Right renal cortex interstitium (tissue), 3 donors: Measurements from ENCODE around the gene ARSA. TPM values are rescaled to one million over a fixed set of nuclear protein-coding genes. Genes with fewer than 3 reads are reported as not detected.

Source experiments
- DNase-seq, 3 donors: peaks; one replicate each; pipeline ENCODE4 v3.0.0-alpha.2; 2013; ENCODE audit warnings: low read depth in 3 of 3, low spot score in 2 of 3
- polyA plus RNA-seq, 3 donors: library from polyadenylated mRNA; unstranded; fragments of 120-200 nt; gene quantifications; one replicate each; pipeline ENCODE4 v1.2.1, GENCODE V29; 2013; ENCODE audit not compliant: insufficient read length in 3 of 3

ARSA gene
- polyA plus RNA-seq, 3 donors, result 10.3 to 14.0 (median 11.0) TPM

DNA sequence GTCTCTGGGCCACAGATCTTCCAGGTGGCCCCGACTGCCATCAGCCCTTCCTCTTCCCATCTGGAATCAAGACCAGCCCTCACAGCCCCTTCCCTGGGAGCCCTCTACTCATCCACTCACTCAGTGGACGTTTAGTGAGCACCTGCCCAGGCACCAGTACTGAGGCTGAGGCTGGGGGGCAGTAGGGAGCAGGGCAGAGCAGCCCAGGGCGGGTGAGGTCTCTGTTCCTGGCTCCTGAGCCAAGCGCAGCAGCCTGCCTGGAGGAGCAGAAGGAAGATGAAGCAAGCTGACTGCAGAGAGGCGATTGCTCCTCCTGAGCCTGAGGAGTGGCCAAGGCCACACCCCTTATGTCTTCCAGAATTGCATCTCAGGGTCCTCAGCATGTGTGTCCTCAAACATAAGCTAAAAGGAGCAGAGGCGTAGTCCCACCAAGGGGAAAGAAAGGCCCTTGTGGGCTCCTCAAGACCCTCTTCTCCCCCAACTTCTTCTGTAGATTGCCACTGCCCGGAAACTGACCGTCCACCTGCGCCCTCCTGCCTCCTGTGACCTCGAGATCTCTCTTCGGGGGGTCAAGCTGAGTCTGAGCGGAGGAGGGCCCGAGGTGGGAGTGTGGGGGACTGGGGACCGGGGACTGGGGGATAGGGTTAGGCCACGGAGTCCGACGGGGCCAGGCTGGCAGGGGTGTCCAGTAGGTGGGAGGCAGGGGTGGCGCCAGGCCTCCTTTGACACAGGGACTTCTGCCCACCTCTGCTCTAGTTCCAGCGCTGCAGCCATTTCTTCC is 21.6 kb downstream of the ARSA start:
- DNase-seq, result no peak

DNA sequence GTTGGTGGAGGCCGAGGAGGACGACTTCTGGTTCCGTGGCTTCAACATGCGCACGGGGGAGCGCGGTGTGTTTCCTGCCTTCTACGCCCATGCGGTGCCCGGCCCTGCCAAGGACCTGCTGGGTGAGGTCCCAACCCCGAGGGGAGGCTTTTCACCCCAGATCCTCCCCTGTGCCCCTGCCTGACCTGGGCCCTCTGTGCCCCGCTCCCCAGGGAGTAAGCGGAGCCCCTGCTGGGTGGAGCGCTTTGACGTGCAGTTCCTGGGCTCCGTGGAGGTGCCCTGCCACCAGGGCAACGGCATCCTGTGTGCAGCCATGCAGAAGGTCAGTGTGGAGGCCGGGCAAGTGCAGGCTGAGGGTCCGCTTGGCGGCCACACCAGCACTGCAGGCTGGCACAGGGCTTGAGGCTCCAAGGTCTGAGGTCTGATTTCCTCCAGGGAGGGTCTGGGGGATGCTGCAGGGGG is 22.3 kb downstream of the ARSA start:
- no peak for DNase-seq

DNA sequence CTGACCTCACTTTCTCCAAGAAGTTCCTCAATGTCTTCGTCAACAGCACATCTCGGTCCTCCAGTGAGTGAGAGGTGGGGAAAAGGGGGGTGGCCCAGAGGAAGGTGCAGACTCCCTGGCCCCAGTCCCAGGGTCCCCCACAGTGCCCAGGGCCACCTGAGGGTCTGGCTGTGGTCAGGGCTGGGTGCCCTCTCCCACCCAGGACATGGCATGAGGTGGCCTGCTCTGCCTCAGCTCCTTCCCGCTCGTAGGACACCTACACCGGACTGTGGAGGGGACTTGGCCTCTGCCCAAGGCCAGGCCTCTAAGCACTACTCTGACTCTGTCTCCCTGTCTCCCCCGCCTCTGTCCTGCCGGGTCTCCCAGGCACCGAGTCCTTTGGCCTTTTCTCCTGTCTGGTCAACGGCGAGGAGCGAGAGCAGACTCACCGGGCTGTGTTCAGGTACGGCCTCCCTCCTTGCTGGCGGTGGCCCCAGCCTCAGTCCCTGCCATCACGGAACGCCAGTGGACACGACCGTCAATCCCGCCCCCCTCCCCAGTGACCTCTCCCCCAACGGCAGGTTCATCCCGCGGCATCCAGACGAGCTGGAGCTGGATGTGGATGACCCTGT is 22.8 kb downstream of the ARSA start:
- DNase-seq, result no peak

DNA sequence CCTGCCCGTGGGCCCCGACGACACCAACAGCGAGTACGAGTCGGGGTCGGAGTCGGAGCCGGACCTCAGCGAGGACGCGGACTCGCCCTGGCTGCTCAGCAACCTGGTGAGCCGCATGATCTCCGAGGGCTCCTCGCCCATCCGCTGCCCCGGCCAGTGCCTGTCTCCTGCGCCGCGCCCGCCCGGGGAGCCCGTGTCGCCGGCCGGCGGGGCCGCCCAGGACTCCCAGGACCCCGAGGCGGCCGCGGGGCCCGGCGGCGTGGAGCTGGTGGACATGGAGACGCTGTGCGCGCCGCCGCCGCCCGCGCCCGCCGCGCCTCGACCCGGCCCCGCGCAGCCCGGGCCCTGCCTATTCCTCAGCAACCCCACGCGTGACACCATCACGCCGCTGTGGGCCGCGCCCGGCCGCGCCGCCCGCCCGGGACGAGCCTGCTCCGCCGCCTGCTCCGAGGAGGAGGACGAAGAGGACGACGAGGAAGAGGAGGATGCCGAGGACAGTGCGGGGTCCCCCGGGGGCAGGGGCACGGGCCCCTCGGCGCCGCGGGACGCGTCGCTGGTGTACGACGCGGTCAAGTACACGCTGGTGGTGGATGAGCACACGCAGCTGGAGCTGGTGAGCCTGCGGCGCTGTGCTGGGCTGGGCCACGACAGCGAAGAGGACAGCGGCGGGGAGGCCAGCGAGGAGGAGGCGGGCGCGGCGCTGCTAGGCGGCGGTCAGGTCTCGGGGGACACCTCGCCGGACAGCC is 23.5 kb downstream of the ARSA start:
- no peak for DNase-seq

DNA sequence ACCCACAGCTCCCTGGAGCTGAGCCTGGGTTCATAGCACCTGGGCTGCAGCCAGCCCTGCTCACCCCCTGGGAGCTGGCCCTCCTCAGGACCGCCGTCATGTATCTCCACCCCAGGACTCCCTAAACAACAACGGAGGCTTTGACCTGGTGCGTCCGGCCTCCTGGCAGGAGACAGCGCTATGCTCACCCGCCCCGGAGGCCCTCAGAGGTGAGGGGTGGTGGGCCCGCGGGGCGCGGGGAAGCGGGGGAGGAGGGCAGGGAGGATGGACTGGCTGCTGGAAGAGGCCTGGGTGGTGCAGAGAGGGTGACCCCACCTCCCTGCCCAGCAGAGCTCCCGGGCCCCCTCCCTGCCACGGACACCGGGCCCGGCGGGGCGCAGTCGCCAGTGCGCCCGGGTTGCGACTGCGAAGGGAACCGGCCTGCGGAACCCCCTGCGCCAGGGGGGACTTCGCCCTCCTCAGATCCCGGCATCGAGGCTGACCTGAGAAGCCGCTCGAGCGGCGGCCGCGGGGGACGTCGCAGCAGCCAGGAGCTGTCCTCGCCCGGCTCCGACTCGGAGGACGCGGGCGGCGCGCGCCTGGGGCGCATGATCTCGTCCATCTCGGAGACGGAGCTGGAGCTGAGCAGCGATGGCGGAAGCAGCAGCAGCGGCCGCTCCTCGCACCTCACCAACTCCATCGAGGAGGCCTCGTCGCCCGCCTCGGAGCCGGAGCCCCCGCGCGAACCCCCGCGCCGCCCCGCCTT is 24.3 kb downstream of the ARSA start:
- DNase-seq, result no peak

DNA sequence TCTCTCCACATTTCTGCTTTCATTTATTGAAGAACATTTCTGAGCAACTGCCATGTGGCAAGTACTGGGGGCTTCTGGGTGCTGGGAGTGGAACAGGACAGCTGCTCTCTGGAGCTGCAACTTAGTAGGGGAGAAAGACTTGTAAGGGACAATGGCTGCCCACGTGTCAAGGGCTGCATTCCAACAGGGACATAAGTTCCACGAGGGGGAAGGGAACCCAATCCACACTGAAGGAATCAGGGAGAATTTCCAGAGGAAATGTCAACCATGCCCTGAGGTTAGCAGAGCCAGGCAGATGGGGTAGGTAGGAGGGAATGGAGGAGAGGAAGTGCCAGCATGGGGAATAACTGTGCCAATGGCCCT is 25.6 kb downstream of the ARSA start:
- no peak for DNase-seq

DNA sequence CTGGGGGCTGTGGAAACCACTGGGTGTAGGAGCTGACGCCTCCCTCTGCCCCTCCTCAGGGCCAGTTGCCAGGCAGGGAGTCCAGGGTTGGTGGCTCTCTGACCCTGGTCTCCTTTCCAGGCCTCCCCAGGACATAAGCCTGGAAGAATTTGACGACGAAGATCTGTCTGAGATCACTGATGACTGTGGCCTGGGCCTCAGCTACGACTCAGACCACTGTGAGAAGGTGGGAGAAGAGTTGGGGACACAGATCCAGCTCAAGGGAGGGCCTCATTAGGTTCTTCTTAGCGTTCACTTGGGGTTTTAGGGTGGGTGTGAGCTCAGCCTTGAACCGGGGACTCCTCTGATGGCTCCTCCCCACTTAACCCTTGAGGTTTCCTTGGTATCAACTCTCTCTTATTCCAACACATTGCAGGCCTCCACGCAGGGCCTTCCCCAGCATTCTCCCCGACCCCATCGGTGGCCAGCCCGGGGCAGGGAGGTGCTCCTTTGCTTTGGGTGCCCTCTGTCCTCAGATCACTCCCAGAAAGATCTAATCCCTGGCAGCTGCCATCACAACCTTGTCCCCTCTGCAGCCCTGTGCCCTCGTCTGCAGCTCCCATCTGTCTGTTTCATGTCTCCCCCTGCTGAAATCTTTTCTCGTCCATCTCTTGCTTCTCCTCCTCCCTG is 26.1 kb downstream of the ARSA start:
- no peak for DNase-seq

DNA sequence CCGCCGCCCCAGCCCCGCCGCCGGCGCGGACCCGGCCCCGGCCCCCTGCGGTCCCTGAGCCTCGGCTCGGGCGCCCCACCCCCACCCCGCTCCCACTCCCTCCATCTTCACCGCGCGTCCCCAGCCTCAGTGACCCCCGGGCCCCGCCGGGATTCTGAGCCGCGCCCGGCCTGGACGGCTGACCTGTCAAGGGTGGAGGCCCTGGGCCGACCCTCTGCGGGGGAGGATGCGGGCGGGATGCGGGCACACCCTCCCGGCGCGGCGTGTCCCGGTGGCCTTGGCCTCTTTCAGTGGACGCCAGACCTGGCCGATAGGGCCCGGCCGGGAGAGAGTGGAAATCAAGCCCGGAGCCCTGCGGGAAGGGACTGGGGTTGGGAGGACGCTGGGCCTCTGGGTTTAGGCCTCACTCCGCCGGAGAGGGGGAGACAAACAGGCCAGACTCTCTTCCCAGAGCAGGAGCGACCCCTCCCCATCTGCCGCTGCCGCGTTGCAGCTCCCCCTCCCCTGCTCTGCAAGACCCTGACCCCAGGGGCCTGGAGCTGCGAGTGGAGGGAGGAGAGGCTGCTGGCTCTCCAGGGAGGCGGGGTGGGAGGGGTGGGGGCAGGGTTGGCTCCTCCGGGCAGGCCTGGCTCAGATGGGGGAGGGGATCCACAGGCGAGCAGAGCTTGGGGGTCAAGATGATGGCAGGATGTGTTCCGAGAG is 26.8 kb downstream of the ARSA start:
- DNase-seq, result no peak

DNA sequence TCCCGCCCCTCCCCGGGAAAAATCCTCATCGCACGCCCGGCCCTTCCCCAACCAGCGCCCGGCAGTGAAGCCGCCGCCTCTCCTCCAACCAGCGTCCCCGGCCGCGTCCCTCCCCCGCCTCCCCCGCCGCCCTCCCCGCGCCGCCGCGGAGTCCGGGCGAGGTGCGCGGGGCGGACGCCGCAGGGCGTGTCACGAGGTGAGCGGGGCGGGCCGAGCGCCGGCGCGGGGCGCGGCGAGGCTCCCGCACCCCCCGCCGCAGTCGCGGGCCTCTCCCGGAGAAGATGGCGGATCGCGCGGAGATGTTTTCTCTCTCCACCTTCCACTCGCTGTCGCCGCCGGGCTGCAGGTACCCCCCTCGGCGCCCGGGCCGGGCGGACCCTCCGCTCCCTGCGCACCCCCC is 27.4 kb downstream of the ARSA start, which contains the start of gene MAPK8IP2:
Gene MAPK8IP2 (plus strand): TSS at position 256 of the 400 bp plus-strand sequence. CDS start 26 bp downstream, at position 282.
- no peak for DNase-seq

DNA sequence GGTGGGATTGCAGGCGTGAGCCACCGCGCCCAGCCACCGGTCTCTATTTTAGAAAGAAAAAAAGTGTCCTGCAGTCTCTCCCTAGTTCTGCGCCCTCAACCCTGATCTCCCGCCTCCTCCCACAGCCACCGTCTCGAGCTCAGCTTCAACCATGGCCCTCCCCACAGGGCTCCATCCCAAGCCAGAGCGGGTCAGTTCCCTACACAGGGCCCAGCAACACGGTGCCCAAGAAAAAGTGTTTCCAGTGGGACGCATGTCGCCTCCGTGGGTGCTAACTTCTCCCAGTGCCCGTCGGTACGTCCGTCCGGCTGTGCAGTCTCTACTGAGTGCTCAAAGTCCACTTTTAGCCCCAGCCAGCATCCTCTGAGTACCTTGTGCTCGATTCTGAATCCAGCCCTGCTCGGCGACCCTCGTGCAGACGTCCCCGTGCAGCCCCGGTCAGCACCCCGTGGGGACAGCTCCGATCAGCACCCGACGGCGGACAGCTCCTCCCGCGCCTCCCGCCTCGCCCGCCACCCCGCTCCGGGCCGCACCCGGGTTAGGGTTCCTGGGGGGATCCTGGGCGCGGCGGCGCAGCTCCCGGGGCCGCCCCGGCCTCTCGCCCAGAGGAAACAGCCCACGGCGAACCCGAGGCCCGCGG is 28.0 kb downstream of the ARSA start:
- DNase-seq, result no peak

DNA sequence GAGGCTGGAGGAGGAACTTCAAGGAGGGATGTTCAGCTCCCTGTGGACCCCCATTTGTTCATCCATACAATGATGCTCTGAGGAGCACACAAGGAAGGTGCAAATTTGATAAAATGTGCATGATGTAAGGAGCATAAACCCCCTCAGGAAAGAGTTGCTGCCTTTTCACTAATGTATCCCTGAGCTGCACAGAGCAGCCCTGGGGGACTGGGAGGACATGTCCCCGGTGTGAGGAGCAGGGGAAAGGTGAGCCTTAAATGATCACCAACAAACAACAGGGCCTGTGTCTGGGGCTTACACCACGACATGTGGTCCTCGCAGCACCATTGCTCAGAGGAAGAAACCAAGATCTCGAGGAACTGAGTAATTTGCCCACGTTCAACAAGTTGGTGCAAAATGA is 30.9 kb downstream of the ARSA start:
- DNase-seq, result no peak

DNA sequence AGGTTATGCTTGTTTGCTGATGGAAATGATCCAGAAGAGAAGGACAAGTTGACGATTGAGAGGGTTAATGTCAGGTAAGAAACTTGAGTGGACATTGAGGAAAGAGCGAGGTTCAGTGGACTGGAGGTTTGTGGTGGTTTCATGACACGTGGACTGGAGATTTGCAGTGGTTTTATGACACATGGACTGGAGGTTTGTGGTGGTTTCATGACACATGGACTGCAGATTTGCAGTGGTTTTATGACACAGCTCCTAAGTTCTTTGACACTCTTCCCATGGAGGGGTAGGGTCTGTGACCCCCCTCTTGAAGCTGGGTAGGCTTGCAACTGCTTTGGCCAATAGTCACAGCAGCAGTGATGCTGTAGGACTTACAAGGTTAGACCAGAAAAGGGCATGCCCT is 32.8 kb downstream of the ARSA start:
- no peak for DNase-seq

DNA sequence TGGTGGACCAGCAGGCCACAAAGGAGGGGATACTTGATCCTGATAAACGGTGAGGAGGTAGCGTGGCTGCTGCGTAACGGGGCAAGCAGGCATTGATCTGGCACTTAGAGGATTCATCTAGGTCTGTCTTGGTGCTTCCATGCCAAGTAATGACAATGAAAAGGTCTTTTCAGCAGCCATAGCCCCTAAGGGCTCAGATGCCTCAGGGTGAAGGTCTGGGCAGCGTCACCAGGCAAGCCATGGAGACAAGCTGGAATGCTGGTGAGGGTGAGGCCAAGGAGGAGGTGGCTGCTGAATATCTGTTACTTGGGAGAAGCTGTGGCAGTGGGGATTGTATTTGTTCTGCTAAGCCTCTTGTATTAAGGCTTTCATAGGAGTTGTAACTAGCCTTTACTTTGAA is 40.5 kb downstream of the ARSA start:
- no peak for DNase-seq

DNA sequence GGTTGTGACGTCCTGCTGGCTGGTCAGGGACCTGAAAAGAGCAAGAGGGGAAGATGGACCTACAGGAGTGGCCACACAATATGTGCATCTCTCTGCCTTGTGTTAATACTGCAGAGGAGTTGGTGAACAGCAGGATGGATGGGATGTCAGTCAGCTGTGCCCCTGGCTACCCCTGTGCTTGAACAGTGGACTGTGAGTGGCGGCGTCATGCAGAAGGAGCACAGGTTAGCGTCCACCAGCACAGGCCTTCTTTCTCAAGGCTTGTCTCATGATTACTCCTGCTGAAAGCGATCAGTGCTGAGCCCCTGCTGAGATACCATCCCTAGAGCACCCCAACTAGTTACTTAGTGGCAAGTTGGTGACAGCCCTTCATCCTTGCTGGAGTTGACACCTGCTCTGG is 41.5 kb downstream of the ARSA start:
- no peak for DNase-seq

DNA sequence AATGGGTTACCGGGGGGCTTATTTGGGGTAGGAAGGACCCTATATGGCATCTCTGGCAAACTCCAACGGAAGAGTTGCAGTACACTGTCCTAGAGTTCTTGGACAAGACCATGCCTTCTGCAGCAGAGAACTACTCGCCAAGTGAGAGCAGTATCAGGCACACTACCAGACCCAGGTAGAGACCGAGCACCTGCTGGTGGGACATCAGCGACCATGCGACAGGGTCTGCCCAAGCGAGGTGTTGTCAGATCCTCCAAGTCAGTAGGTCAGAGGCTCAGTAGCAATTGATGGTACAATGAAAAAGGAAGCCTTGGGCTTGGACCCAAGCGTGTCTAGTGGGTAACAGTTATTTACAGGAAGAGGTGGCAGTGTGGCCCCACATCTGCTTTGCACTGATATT is 42.2 kb downstream of the ARSA start:
- DNase-seq, result no peak

DNA sequence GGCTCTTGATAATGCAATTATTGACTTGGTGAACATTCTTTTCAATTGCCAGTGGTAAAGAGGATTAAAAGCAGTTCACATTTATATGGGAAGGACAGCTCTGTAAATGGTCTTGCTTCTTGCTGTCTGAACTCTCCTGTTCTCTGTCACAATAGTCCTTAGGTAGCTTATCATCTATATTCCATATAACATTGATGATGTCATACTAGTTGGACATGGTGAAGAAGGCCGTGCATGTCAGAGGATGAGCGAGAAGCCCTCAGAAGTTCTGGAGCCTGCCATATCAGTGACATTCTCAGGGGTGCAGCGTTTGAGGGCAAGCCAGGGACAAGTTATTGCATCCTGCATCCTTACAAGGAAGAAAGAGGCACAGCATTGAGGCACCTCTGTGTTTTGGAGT is 42.7 kb downstream of the ARSA start:
- DNase-seq, result no peak

DNA sequence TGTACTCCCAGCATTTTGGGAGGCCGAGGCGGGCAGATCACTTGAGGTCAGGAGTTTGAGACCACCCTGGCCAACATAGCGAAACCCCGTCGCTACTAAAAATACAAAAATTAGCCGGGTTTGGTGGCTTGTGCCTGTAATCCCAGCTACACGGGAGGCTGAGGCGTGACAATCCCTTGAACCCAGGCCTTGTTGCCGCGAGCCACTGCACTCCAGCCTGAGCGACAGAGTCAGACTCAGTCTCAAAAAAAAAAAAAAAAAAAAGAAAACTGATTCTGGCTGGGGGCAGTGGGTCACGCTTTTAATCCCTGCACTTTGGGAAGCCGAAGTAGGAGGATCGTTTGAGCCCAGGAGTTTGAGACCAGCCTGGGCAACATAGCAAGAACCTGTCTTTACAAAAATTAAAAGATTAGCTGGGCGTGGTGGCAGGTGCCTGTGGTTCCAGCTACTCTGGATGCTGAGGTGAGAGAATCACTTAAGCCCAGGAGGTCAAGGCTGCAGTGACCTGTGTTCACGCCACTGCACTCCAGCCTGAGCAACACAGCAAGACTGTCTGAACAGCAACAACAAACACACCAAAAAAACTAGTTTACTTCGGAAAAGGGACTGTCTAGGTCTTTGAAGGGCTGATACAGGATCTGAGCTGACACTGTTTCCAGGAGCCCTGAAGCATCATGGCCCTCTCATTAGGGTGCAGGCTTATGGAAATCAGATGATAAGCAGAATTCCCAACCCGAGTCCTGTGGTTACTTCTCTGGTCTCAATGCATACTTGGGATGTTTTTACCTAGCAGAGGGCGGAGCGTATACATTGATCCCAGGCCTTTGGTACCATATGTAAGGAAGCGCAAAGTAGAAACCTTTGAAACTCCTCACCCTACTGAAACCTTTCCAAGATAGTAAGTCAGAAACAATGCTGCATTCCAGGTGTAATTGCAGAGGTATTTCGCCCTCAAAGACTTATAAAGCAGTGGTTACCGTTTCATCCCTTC is 43.6 kb downstream of the ARSA start:
- no peak for DNase-seq

DNA sequence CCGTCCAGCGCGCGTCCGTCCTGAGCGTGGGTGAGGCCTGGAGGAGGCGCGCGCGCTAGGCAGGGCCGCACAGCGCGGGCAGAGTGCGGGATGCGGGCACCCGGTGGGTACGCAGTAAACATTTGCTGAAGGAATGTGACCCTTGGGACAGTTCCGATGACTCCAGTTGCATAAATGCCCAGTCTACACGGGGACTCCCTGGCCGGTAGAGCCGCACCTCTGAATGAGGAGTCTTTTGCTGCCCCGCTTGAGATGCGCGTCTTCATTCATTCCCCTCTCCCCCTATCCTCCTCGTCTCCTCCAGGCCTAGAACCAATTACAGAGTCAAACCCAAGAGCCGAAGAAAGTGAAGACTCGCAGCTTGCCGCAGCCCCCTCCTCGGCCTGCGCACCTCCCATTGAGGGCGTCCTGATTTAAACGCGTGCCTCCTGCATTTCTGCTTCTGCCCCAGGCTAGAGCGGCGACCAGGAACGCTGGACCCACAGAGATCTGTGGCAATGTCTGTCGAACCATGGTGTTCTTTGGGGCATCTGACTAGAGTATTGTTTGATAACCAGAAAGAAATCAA is 44.6 kb downstream of the ARSA start:
- no peak for DNase-seq
